Measurements from ENCODE around the gene FAM98B.

FAM98B gene

DNA sequence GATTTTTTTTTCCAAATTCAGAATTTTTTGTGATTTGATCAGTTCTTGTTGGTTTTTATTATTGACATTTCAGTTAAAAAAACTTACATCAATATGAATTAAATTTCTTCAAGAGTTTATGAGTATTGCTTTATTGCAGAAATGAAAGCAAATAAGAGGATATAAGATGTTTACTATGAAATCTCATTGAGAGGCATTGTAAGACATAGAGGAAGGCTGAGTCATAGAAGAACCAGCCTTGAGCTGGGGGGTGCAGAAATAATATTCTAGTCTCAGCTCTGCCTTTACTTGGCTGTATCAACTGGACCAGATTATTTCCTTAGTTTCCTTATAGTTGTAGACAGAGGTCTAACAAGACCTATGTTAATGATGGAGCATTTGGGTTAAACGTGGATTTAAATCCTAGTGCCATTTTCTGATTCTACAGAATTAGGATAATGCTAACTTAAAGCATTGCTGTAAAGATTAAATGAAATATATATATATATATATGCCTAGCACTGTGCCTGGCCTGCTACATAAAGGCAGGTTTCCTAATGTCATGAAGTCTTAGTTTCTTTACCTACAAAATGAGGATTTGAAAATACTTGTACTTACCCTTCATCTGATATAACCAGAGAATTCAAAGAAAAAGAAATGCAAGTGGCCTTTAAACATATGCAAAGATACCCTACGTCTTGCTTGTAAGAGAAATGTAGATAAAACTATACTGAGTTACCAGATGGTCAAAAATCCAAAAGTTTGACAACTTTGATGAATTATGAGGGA lies 7.3 kb downstream of the FAM98B start:
- no peak for DNase-seq (ENCODE audit: low spot score)

DNA sequence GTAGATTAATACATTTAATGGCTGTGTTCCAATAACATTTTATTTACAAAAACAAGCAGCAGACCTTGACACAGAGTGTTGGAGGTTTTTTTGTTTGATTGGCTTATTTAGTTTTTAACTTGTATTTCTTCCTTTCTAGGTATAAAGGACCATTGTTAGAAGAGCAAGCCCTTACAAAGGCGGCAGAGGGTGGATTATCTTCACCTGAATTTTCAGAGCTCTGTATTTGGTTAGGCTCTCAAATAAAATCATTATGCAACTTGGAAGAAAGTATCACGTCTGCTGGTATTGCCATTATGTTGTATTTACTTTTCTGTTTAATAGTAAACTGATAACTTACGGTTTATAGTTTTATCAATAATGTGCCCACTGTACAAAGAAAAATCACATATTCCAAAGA lies 10.0 kb downstream of the FAM98B start:
- no peak for DNase-seq (ENCODE audit: low spot score)

DNA sequence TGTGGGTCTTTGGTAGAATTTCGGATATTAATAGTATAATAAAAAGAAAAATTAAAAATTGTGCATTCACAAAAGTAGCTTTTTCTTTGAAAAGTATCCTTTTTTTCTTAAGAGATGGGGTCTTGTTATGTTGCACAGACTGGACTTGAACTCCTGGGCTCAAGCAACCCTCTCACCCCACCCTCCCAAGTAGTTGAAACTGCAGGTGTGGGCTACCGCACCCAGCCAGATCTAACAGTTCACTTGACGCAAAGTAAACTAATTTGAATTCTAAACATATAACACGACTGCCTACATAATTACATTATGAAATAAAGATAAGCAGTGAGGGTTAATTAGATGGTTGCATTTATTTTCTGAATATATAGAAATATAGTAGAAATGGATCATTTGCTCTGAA lies 10.7 kb downstream of the FAM98B start:
- DNase-seq (ENCODE audit: low spot score) = no peak

DNA sequence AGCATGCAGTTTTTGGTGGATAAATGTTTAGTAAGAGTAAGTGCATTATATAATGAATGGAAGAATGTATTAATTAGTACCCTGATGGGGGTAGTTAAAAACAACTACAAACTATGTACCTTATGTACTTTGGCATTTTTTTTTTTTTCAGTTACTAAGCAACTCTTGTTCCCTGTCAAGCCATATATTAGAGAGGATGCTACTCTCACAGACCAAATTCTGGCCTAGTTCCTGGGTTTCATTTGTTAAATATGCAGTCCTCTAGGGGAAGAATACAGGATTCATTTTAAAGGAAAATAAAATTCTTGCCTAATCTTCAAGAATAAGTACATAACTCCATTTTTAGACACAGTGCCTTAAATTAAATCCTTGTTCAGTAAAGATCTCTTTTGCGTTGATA lies 16.9 kb downstream of the FAM98B start:
- DNase-seq (ENCODE audit: low spot score) = no peak

DNA sequence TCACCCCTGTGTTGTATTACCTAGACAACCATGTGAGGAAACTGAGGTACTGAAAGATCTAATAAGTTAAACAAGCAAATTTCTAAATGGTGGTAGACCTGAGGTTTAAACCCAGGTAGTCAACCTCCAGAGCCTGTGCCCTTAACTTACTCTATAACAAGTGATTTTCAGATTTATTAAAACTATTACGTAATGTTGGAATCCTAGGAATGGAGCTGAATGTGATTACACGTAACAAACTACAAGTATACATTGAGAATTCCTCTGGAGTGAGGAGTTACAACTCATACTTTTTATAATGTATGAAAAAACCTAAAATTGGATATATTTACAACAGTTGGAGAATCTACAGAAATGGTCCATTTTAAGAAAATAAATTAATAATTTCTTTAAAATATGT lies 18.0 kb downstream of the FAM98B start:
- no peak for DNase-seq (ENCODE audit: low spot score)

DNA sequence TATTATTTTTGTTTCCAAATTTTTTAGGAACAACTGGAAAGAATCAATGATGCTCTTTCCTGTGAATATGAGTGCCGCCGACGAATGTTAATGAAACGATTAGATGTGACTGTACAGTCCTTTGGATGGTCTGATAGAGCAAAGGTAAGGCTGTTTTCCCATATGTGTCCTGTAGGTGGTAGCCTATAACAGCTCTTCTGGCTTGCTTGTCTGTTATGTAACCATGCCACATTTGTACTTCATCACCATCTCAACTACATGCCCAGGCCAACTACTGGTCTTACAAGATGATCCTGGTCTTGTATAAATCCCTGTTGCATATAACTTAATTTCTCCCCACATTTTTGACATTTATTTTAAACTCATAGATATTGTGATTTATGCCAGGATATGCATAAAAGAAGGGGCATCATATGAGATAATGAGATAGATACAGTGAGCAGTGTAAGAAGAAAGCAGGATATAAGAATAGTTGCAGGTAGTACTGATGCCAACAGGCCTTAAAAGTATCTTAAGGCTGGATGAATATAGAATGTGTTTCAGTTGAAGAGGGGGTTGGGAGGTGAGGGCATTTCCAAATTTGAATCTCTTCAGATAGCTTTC lies 20.3 kb downstream of the FAM98B start:
- peak; percentile 79 for DNase-seq (ENCODE audit: low spot score)

DNA sequence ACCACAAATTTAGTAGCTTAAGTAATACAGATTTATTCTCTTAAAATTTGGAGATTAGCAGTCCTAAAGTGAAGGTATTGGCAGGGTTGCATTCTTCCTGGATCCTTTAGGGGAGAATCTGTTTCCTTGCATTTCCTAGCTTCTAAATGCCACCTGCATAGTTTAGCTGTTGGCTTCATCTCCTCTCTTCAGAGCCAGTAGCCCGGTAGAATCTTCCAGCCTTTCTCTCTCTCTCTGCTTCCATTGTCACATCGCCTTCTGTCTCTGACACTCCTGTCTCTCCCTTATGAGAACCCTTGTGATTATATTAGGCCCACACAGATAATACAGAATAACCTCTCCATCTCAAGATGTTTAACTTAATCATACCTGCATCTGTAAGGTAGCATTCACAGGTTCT lies 21.4 kb downstream of the FAM98B start:
- DNase-seq (ENCODE audit: low spot score) = no peak

DNA sequence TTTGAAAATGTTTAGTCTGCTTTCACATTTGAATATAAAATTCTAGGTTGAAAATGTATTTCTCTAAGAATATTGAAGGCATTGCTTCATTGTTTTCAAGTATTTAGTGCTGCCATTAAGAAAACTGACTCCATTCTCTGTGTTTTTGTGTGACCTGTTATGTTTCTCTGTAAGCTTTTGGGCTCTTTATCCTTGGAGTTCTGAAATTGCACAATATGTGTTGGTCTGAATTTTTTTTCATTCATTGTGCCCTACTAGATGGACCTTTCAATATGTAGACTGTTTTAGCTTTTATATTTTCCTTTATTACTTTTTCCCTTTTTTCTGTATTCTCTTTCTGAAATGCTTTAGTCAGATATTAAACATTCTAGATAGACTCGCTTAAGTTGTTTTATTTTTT lies 22.2 kb downstream of the FAM98B start:
- no peak for DNase-seq (ENCODE audit: low spot score)

DNA sequence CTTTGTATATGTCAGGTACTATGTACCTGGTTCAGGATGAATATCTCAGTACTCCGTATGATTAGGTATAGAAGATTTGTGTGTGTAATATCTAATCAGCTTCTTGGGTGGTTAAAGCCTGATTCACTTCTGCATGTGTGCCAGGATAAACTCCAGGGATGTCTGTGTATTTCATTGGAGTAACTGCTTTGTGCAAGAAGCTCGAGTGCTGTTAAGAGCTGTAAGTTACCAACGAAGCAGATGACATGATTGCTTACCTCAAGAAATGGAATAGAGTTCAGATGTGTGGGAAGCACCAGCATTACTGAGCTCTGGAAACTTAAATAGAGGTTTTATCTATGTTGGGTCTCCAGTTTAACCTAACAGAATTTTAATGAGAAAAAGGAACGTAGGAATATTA lies 23.7 kb downstream of the FAM98B start:
- peak; percentile 54 for DNase-seq (ENCODE audit: low spot score)

DNA sequence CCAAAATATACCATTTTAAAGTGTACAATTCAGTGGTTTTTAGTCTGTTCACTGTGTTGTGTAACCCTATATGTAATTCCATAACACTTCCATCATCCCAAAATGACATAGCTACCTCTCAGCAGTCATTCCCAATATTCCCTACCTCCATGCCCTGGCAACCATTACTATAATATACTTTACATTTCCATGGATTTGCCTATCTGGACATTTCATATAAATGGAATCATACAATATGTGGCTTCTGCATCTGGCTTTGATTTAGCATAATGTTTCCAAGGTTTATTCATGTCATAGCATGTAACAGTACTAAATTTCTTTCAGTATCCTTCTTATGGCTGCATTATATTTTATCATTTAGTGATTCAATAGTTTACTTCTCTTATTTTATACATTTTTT lies 25.3 kb downstream of the FAM98B start:
- DNase-seq (ENCODE audit: low spot score) = no peak

DNA sequence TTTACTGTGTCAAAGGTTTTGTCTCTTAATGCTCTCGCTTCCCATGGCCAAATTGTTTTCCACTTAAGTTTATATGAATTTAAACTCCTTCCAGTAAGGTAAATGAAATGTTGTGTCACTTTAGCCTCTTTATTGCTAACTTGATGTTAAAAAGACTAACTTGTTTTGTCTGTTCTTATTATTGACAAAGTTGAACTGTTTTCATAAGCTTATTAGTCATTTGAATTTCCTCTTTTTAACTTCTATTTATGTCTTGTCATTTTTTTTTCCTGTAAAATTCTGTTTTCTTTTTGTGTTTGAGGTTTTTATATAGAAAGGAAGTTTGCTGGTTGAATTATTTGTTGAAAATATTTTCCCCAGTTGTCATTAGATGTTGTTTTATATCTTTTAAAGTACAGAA lies 25.8 kb downstream of the FAM98B start:
- no peak for DNase-seq (ENCODE audit: low spot score)

DNA sequence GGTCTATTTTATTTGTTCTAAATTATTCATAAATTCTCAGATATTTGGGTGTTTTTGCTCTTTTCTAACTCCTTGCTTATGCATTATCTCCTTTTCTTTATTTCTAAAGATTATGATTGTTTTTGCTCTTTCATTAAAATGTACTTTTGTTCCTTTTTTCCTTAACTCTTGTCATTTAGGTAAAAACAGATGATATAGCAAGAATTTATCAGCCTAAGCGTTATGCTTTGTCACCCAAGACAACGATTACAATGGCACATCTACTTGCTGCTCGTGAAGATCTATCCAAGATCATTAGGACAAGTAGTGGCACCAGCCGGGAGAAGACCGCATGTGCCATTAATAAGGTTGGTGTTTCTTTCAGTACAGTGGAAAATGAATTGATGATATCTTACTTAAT lies 27.2 kb downstream of the FAM98B start:
- no peak for DNase-seq (ENCODE audit: low spot score)

DNA sequence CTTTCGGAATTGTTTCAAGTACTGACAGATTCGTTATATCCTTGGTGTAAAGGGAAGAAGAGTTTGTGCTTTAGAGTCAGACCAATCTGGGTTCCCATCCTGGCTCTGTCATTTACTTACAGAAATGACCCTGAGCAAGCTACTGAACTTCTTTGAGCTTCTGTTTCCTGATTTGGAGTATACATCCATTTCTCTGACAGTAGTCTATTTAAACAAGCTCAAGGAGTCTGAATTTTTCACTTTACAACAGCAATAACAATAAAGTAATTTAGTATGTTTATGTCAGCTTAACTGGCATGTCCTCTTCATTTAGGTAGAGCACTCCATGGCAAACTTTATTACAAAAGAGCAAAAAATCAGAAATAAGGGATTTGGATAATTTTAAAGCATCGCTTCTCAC lies 27.8 kb downstream of the FAM98B start:
- DNase-seq (ENCODE audit: low spot score) = no peak

DNA sequence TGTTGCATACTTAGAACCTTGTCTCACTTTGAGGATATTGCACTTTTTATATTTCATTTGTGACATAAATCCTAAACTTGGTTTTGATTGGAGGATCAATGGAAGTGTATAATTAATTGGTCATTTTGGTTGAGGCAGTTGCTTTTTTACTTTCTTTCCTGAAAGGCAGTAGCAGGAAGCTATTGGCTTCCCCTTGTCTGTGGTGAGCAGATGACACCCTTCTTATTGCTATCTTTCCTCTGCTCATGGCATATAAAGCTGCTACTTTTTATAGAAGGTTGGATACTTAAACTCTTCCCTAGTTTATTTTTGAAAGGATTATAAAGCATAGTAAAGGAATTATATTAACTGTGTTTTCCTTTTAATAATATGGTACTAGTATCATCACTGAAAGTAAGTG lies 28.6 kb downstream of the FAM98B start:
- no peak for DNase-seq (ENCODE audit: low spot score)

DNA sequence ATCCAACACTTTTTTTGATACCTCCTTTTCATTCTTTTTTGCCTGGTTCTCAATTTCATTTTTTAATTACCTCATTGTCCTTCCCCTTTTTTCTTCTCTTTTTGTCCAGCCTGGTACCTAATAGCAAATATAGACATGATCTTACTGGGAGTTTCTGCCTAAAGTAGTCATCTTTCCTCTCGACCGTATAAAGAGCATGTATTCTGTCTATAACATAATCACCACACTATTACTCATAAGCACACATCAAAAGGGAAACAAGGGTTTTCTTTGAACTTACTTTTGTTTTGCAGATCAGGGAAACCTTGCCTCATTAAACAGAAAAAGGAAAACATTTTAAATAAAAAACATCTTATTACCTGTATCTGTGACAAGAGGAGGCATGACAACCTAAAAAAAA lies 33.0 kb downstream of the FAM98B start:
- no peak for DNase-seq (ENCODE audit: low spot score)

DNA sequence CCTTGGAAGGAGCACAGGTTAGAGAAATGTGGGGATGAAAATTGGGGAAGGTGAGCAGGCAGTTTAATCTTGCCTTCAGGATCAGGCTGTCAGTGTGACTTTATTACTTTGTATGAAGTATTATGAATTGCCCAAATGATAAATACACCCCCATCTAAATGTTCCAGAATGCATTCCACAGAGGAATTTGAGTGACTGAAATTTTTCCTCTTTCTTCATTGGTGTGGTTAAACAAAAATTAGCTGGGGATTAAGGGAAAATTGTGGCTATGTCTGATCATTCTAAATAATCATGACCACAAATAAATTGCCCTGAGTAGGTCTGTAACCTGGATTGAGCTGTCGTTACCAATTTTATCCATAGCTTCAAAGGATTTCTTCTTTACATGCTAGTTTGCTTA lies 33.5 kb downstream of the FAM98B start:
- DNase-seq (ENCODE audit: low spot score) = no peak

DNA sequence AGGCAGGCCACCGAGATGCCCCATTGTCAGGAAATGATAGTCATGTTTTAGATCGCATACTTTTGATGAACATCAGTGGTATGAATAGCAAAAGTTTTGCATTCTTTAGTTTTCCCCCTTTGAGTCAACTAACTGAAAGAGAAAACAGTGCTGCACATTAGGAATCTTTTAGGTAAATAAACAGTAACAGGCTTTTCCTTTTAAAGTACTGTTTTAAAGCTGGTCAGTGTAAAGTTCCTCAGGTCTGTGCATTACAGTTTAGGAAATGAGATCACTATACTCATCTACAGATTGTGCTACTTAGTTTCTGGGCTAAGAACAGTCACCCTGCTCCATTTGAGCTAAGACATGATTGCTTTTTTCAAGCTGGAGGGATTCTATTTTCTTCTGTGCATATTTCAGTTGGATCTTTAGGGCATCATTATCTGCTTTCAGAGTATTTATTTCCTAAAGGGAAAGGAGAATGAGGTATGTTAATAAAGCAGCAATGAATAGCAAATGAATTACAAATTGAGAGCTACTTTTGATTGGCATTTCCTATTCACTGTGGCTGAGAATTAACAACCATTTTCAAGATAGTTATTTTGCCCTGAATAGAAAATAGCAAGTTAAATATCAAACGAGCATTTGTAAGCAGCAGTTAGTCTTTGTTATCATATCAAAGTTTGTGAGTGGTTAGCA lies 36.5 kb downstream of the FAM98B start:
- DNase-seq (ENCODE audit: low spot score) = no peak

DNA sequence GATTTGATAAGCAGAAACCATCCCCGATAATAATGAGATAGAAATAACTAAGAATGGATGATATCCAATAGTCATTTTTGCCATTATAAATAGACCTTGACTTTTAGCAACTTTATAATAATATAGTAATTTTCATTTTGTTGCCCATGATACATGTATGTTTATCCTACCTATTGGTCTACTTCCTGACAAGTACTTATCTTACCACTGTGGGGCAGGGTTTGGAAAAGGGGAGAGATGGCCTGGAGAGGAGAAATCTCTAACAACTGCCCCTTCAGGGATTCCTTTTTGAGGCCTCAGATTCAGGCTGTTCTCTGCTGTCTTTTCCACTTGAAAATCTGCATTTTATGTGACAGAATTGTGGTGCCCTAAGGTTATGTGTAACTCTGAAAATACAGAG lies 42.2 kb downstream of the FAM98B start:
- DNase-seq (ENCODE audit: low spot score) = no peak

DNA sequence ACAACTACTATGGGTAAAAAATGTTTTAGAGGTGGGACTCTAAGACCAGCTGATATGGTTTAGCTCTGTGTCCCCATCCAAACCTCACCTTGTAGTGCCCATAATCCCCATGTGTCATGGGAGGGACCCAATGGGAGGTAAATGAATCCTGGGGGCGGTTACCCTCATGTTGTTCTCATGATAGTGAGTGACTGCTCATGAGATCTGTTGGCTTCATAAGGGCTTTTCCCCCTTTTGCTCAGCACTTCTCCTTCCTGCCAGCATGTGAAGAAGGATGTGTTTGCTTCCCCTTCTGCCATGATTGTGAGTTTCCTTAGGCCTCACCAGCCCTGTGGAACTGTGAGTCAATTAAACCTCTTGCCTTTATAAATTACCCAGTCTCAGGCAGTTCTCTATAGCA lies 45.7 kb downstream of the FAM98B start:
- no peak for DNase-seq (ENCODE audit: low spot score)

DNA sequence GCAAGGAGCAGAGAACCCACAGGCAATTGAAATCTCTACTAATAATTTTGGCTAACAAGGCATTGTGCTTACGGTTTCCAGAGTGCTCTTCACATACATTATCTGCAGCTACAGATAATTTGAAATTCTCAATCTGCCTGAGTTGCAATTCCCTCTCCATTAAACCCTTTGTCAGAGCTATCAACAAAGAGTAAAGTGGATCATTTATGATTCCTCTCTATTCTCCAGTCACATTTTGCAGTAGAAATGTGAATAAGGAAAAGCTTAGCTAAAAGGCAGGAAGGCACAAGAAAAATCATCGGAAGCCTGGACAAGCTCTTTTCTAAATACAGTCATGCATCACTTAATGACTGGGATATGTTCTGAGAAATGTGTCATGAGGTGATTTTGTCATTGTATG lies 49.6 kb downstream of the FAM98B start:
- DNase-seq (ENCODE audit: low spot score) = no peak

DNA sequence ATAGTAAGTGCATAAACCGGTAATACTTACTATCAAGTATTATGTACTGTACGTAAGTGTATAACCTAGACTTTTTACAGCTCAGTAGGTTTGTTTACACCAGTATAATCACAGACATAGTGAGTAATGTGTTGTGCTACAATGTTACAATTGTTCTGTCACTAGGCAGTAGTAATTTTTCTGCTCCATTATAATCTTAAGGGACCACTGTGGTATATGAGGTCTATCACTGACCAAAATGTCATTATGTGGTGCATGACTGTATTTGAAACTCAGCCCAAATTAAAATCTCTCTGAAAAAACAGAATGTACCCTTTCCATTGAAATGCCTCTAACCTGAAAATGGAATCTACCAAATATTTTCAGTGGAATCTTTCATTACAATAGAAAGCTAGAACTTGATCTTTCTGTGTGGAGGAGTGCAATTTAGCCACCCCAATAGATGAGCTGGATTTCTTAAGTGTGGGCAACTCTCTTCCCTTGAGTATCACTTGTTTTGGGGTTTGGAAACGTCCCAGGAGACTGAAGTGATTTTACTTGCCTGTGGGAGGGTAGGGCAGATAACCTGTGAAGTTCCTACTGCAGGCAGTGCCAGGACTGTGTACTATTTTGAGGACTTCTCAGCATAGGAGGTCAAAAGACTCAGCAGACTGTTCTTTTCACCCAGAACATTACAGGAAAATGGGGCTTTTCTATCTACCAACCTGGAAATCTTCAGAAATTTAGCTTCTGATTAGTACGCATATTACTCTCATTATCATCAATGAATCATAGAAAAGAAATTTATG lies 50.9 kb downstream of the FAM98B start:
- DNase-seq (ENCODE audit: low spot score) = no peak

DNA sequence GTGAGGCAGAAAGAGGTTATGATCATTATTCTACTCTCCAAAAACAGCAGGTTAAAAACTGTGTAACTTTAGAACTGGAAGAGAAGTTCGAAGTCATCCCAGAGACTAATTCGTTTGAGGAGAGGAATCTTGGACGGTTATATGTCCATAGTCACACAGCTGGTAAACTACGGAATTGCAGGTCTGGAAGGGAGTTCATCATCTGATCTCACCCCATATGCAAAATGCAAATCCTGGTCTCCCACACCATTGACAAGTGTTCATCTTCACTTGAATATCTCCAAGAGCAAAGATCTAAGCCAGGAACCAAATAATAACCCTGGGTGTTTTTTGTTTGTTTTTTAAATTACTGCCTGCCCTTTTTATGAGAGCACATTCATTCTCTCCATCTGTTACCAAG lies 53.1 kb downstream of the FAM98B start:
- no peak for DNase-seq (ENCODE audit: low spot score)

DNA sequence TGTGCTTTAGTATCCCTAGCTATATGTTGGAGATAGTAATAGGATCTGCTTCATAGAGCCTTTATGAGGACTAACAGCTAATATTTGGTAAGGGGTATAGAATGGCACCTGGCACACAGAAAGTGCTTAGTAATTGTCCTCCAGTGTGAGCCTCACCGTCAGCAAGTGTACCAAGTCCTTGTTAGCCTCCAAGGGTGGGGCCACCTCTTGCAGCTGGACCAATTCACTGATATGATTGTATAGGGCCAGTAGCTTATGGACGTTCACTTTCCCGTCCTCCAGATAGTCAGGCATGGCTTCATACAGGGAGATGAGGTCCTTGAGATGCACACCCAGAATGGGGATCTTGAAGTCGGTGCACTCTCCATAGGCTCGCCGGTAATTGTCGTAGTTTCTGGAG lies 53.6 kb downstream of the FAM98B start:
- no peak for DNase-seq (ENCODE audit: low spot score)

Measured in putamen (tissue), 1 donor.